ENCODE results near the gene MGAT4A. TPM values are rescaled to one million over a fixed set of nuclear protein-coding genes. Genes with fewer than 3 reads are reported as not detected.

MGAT4A gene
- total and polyA plus RNA-seq, 9 of the 15 experiments (the other 6 are each of a cell fraction or from before 2014, with no cell fraction given): 0.03 to 0.53 (median 0.18) TPM; not detected in 2

GRCh38 chr2:98648451-98648850 lies 82.5 kb downstream of the MGAT4A start:
- FAIRE-seq (no peak), DNase-seq (ENCODE audit: extremely low read depth in 1 of 4, low spot score in 3 of 4) (no peak), ATAC-seq (no peak)
- no TSS peak for BruUV-seq (replicated peaks)
- no peak overlapping the region for H3K9ac ChIP-seq (ENCODE audit: insufficient read depth in 1 of 2, low read depth in 2 of 2, low read length in 2 of 2)
- no peaks in the 10 kb centered on the region for H3K79me2 ChIP-seq (ENCODE audit: control insufficient read depth, insufficient read depth, low read length)
- H3K27ac ChIP-seq (ENCODE audit: extremely low read depth, low read depth, low read length): no peak overlapping the region
- no peak overlapping the region for H3K4me3 ChIP-seq
- H4K20me1 ChIP-seq (replicated peaks; ENCODE audit: control insufficient read depth, insufficient read depth, low read length): no peaks in the 10 kb centered on the region
- intact Hi-C loops (cut with micrococcal nuclease) (loop anchor here (2.0 kb wide), 1 partner anchor 418 kb away; no protein-coding TSS in a partner anchor), in situ Hi-C loops (cut with MboI) (no loop called here)
- TF ChIP-seq FOXJ2 (tag; IDR thresholded peaks at IDR 0.05) (no peak), ZNF408 (CRISPR knock-in tag; IDR thresholded peaks at IDR 0.05; ENCODE audit: low read depth) (no peak), POLR2AphosphoS2 (IDR thresholded peaks at IDR 0.05; ENCODE audit: low read length) (no peak), MECOM (CRISPR knock-in tag; IDR thresholded peaks at IDR 0.05) (no peak), CBFA2T2 (conservative IDR thresholded peaks at IDR 0.05) (no peak), CCNT2 (IDR thresholded peaks at IDR 0.05; ENCODE audit: borderline replicate concordance, extremely low read depth, insufficient read length, low read depth, low read length) (no peak), SIRT6 (IDR thresholded peaks at IDR 0.05; ENCODE audit: low read depth, low read length) (no peak), ZNF589 (CRISPR knock-in tag; IDR thresholded peaks at IDR 0.05; ENCODE audit: low read depth) (no peak), ASH1L (IDR thresholded peaks at IDR 0.05; ENCODE audit: borderline replicate concordance, low read depth, partially characterized antibody) (no peak), ZNF551 (CRISPR knock-in tag; IDR thresholded peaks at IDR 0.05) (no peak), RBM14 (IDR thresholded peaks at IDR 0.05; ENCODE audit: borderline replicate concordance, insufficient read depth, low read depth, low read length) (no peak), SMAD1 (IDR thresholded peaks at IDR 0.05; ENCODE audit: low read depth, low read length, partially characterized antibody) (no peak)
- H3K36me3 ChIP-seq (ENCODE audit: control insufficient read depth, insufficient read depth, low read length): no peaks in the 10 kb centered on the region
- H2AFZ ChIP-seq (ENCODE audit: low read depth, low read length): no peak overlapping the region
- H3K9me3 ChIP-seq (replicated peaks; ENCODE audit: control insufficient read depth, insufficient read depth, low read depth, low read length): no peaks in the 10 kb centered on the region
- no peaks in the 10 kb centered on the region for H3K9me1 ChIP-seq (ENCODE audit: control insufficient read depth, insufficient read depth, low read length)
- peaks cover 4 to 5% of the 10 kb centered on the region in 2 experiments; a peak in 3 of 5 replicates for H3K27me3 ChIP-seq (ENCODE audit: control insufficient read depth in 2 of 2, insufficient read depth in 2 of 2, low read length in 2 of 2)
- ChIA-PET POLR2A (no interaction called here), CTCF (ENCODE audit: low intra/inter-chr PET ratio) (interaction anchor here (0.6 to 1.6 kb wide), 3 partner anchors 55 to 274 kb away, joined by 5 to 27 read pairs (median 6); no protein-coding TSS in a partner anchor)
- 8% methylated on average over 4 of the region's 4 CpGs for WGBS (ENCODE audit: insufficient coverage, low coverage, missing lambda C conversion rate)
- H3K4me2 ChIP-seq (ENCODE audit: insufficient read depth, low read length): no peak overlapping the region
- no peaks in the 10 kb centered on the region for H3K4me1 ChIP-seq (replicated peaks in 1 of 2; ENCODE audit: control insufficient read depth in 2 of 2, insufficient read depth in 2 of 2, low read length in 2 of 2)

Measured in K562 (cell line).